NCI-H2081 treated with DMSO at 0.1 percent for 48 hours (cell line): ENCODE results near the gene EPC2.
"Not testable (repeated sequence)": the region's sequence is repeated elsewhere in the genome, so short reads cannot be mapped to it uniquely, and the experiment has no call there.

Experiments
- DNase-seq: peaks from one replicate; lab custom pipeline; 2025; lab: John Stamatoyannopoulos, UW

The EPC2 gene

GRCh38 chr2:148721991-148722777 is 77.6 kb downstream of the EPC2 start:
- no peak for DNase-seq

- DNase-seq, result no peak
These were observed 81.0 kb downstream of the EPC2 start for GRCh38 chr2:148725564-148725963.

- DNase-seq, result no peak
These were observed 81.7 kb downstream of the EPC2 start for GRCh38 chr2:148726228-148726627.

- no peak for DNase-seq
These were observed 85.5 kb downstream of the EPC2 start for GRCh38 chr2:148730085-148730484.

- no peak for DNase-seq
These were observed 93.2 kb downstream of the EPC2 start for GRCh38 chr2:148737742-148738141.

GRCh38 chr2:148739454-148740105 is 95.0 kb downstream of the EPC2 start:
- no peak for DNase-seq

- no peak for DNase-seq
These were observed 97.8 kb downstream of the EPC2 start for GRCh38 chr2:148742373-148742772.

GRCh38 chr2:148745151-148745851 is 100.8 kb downstream of the EPC2 start:
- no peak for DNase-seq

GRCh38 chr2:148746973-148747372 is 102.4 kb downstream of the EPC2 start:
- DNase-seq, result no peak

- DNase-seq, result no peak
These were observed 107.4 kb downstream of the EPC2 start for GRCh38 chr2:148751907-148752306.

GRCh38 chr2:148752977-148753376 is 108.4 kb downstream of the EPC2 start:
- no peak for DNase-seq

- no peak for DNase-seq
These were observed 110.3 kb downstream of the EPC2 start for GRCh38 chr2:148754864-148755263.

GRCh38 chr2:148756292-148756975 is 111.9 kb downstream of the EPC2 start:
- no peak for DNase-seq

- DNase-seq, result no peak
These were observed 120.3 kb downstream of the EPC2 start for GRCh38 chr2:148764815-148765214.

- no peak for DNase-seq
These were observed 125.5 kb downstream of the EPC2 start for GRCh38 chr2:148770047-148770446.

GRCh38 chr2:148781544-148781943 is 137.0 kb downstream of the EPC2 start:
- no peak for DNase-seq

- no peak for DNase-seq
These were observed 144.5 kb downstream of the EPC2 start for GRCh38 chr2:148789059-148789458.

- not testable (repeated sequence) for DNase-seq
These were observed 145.6 kb downstream of the EPC2 start for GRCh38 chr2:148790172-148790571.

- no peak for DNase-seq
These were observed 150.0 kb downstream of the EPC2 start for GRCh38 chr2:148794558-148794957.

GRCh38 chr2:148796735-148797512 is 152.4 kb downstream of the EPC2 start:
- no peak for DNase-seq

GRCh38 chr2:148802448-148803220 is 158.1 kb downstream of the EPC2 start:
- no peak for DNase-seq
